GM10248 (cell line): Measurements from ENCODE around the gene CITED4.

ENCODE experiments used
- CTCF ChIA-PET: fragments of 300-600 bp; sonication (Branson Sonifier 250); formaldehyde crosslinking; extraction: SDS; loops from one replicate; lab custom pipeline; 2021; ENCODE audit warnings: antibody characterized with exemption; lab: Yijun Ruan, JAX
- POLR2A ChIA-PET: fragments of 350-650 bp; sonication (Branson Sonifier 250); formaldehyde crosslinking; extraction: SDS; loops from one replicate; lab custom pipeline; 2020; ENCODE audit warnings: antibody characterized with exemption; lab: Yijun Ruan, JAX
- DNase-seq: peaks from one replicate; pipeline ENCODE4 v3.0.0; 2012; ENCODE audit errors: extremely low spot score
- CTCF ChIP-seq: IDR thresholded peaks from 2 replicates; pipeline ENCODE4 v1.5.1; 2012; ENCODE audit warnings: mild to moderate bottlenecking, low read depth; ENCODE audit errors: extremely low read depth, missing control alignments, control extremely low read depth

The CITED4 gene

GRCh38 chr1:40905061-40905460 lies 42.9 kb upstream of the CITED4 start:
- CTCF ChIA-PET: interaction anchor here (1.6 kb wide), 1 partner anchor 15 kb away, joined by 3 read pairs; no protein-coding TSS in a partner anchor
- DNase-seq: no peak
- no peak for TF ChIP-seq CTCF
- POLR2A ChIA-PET: no interaction called here

GRCh38 chr1:40903106-40903505 lies 40.9 kb upstream of the CITED4 start:
- CTCF ChIA-PET: interaction anchor here (1.0 kb wide), 1 partner anchor 50 kb away, joined by 3 read pairs; no protein-coding TSS in a partner anchor
- POLR2A ChIA-PET: no interaction called here

GRCh38 chr1:40901886-40902852 lies 40.0 kb upstream of the CITED4 start:
- CTCF ChIA-PET: no interaction called here

More at GRCh38 chr1:40903106-40903505, 40.9 kb upstream of the CITED4 start:
- TF ChIP-seq CTCF: no peak
- no peak for DNase-seq

GRCh38 chr1:40899230-40899870 lies 37.2 kb upstream of the CITED4 start:
- ChIA-PET CTCF (no interaction called here), POLR2A (no interaction called here)
- DNase-seq: no peak
- TF ChIP-seq CTCF: no peak

More at GRCh38 chr1:40901886-40902852, 40.0 kb upstream of the CITED4 start:
- TF ChIP-seq CTCF: no peak
- POLR2A ChIA-PET: no interaction called here
- DNase-seq: no peak

- ChIA-PET POLR2A (no interaction called here), CTCF (interaction anchor here (1.2 to 1.9 kb wide), 4 partner anchors 10 to 51 kb away, joined by 3 to 6 read pairs (median 4); no protein-coding TSS in a partner anchor)
- TF ChIP-seq CTCF: no peak
- DNase-seq: no peak
These were observed 36.3 kb upstream of the CITED4 start for GRCh38 chr1:40898431-40898901.

GRCh38 chr1:40897513-40897912 lies 35.4 kb upstream of the CITED4 start:
- no peak for DNase-seq
- ChIA-PET POLR2A (no interaction called here), CTCF (interaction anchor here (1.2 to 1.9 kb wide), 6 partner anchors 9 to 54 kb away, joined by 3 to 6 read pairs (median 4); no protein-coding TSS in a partner anchor)
- TF ChIP-seq CTCF: no peak
